HG03575 (cell line): ENCODE results near the gene PLCB1.

Experiments used
- ATAC-seq: cut with Tn5 transposase; IDR thresholded peaks from one replicate; pipeline ENCODE4 v1.9.1; 2021; ENCODE audit not compliant: unreplicated experiment, insufficient number of reproducible peaks, low FRiP score; ENCODE audit errors: extremely low read depth

Gene PLCB1

GRCh38 chr20:8670893-8671215 lies 538.8 kb downstream of the PLCB1 start:
- ATAC-seq = no peak

DNA sequence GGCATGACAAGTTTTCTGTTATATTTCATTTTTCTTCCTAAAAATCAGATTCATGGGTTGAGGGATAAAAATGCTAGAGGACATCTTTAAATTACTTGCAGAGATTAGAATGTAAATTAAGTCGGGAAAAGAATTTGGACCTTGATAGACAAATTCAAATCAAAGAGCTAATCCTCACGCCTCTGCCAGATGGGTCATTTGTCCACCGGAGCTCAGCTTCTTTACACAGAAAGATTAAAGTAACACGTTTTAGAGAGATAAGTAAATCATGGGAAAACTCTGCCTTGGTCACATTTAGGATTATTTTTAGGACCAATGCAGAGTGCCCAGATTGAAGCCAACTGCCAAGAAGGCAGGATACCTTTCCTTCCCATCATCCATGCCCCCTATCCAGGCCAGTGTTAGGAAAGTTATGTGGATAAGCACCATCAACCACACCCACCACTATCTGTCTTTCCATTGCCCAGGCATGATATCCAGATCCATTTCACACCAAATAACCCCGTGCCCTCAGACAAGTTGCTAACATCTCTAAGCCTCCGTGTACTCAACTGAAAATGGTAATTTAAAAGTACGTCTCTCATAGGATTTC lies 539.4 kb downstream of the PLCB1 start:
- no peak for ATAC-seq

GRCh38 chr20:8673116-8673515 lies 541.0 kb downstream of the PLCB1 start:
- no peak for ATAC-seq

DNA sequence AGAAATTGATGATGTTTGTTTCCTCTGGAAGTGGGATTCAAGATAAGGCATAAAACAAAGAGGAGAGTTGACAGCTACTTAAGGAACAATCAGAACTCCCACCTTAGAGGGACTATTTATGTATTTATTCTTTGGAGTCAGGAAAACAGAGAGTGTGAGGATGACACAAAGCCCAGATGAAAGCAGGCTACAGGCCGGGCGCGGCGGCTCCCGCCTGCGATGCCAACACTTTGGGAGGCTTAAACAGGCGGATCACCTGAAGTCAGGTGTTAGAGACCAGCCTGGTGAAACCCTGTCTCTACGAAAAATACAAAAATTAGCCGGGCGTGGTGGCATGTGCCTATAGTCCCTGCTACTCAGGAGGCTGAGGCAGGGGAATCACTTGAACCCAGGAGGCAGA lies 543.8 kb downstream of the PLCB1 start:
- ATAC-seq = no peak

DNA sequence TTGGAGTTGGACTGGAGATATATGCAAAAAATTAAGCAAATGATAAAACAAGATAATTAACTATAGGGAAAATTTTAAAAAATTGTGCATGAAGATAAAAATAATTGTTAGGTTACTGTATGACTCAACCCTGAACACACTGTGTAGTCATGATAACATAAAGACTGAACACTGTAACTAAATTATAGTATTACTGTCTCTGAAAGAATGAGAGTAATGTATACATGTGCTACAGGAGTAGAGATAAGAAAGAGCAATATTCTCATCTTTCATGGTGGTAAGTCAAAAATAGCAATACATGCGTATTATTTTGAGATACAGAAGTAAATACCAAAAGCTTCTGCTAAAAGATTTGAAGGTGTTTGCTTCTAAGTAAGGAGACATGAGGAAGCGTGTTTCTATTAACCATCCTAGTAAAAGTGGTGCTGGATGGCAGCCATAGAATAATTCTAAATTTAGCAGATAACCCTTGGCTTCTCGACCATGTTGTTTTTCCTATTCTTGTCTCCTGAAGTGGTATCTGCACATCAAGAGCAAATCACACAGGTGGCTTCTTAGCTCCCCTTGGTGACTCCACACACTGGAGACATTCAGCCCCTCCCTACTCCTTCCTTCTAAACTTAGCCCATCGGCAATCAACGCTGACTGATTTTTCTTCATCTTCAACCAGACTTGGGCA lies 546.2 kb downstream of the PLCB1 start:
- no peak for ATAC-seq

GRCh38 chr20:8689337-8689736 lies 557.3 kb downstream of the PLCB1 start:
- ATAC-seq = no peak

DNA sequence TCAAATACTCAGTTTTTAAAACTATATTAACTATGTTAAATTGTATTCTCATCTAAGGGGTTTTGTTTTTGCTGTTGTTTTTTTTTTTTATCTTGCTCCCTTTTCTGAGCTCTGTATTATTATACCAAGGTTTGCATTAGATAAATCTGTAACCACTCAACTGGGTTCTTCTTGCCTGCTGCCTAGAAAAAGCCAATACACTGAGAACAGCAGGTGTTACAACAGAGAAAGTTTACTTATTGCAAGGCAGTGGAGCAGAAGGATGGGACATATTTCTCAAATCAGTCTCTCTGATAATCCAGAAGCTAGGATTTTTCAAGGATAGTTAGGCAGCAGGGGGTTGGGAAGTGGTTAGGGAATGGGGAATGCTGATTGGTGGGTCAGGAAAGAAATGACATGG lies 558.0 kb downstream of the PLCB1 start:
- ATAC-seq = no peak

GRCh38 chr20:8693709-8694108 lies 561.6 kb downstream of the PLCB1 start:
- ATAC-seq = no peak

DNA sequence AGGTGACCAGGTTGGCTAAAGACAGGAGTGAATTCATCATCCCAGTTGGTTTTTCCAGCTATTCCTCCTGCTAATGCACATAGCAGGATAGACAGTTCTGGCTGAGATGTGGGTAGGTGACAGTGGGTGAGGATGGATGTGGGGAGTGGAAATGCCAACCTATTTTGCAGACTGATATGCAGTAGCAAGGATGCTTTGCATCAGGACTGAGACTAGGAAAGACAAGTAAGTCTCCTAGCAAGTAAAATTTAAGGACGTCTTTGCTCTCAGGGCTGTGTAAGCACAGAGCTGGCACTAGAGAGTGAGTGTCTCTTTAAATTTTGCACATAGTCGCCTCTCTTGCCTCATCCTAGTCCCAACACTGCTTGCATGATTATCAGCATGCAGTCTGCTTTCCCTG lies 568.7 kb downstream of the PLCB1 start:
- ATAC-seq = no peak

- ATAC-seq = no peak
Observed at GRCh38 chr20:8706961-8707700, 575.1 kb downstream of the PLCB1 start.

DNA sequence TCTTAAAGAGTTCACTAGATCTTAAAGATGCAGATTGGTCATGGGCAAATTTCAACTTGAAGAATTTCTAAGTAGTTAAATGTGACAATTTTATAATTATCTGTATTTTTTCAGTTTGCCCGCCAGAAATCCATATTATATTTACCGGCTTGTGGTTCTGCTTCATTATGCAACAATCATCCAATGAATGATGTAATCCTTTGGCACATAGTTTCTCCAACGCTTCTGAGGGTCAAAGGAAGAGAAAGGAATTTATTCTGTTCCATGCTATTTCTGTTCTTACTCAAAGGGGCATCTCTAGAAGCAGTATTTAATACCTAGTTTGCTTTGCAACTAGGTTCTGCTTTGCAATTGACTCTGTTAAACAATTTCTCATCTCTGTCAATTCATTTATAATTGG lies 577.6 kb downstream of the PLCB1 start:
- ATAC-seq = no peak

- ATAC-seq = no peak
Observed at GRCh38 chr20:8711501-8711900, 579.4 kb downstream of the PLCB1 start.

GRCh38 chr20:8714206-8714605 lies 582.1 kb downstream of the PLCB1 start:
- no peak for ATAC-seq

DNA sequence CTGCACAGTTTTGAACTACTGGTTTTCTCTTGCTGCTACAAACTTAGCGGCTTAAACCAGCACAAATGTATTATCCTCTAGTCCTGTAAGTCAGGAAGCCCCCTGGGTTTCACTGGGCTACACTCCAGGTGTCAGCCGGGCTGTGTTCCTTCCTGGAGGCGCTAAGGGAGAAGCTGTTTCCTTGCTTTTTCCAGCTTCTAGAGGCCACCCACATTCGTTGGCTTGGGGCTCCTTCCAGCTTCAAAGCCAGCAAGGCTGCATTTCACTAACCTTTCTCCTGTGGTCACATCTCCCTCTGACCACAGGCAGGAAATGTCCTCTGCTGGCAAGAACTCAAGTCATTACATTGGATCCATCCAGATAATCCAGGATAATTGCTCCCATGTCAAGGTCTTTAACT lies 586.2 kb downstream of the PLCB1 start:
- no peak for ATAC-seq

DNA sequence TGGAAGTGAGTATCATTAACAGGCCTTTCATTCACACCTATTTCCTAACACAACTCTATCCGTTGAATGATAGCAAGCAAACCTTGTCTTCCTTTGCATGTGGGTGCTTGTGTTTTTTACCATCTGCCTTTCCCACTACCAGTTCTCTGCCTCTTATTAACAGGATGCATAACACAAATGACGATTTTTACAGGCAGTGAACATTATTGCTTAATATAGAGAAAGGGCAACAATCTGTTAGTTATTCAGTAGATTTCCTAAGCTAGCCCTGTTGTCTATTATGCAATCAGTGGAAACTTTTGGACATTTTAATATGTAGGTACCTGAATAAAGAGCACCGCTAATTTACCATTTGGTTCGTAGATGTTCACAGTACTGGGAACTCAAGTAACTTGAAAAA lies 588.0 kb downstream of the PLCB1 start:
- no peak for ATAC-seq

GRCh38 chr20:8721098-8721497 lies 589.0 kb downstream of the PLCB1 start:
- ATAC-seq = no peak

GRCh38 chr20:8722277-8722928 lies 590.3 kb downstream of the PLCB1 start:
- ATAC-seq = peak; percentile 67

- ATAC-seq = no peak
Observed at GRCh38 chr20:8723296-8723695, 591.2 kb downstream of the PLCB1 start.

GRCh38 chr20:8724884-8725283 lies 592.8 kb downstream of the PLCB1 start:
- ATAC-seq = no peak

DNA sequence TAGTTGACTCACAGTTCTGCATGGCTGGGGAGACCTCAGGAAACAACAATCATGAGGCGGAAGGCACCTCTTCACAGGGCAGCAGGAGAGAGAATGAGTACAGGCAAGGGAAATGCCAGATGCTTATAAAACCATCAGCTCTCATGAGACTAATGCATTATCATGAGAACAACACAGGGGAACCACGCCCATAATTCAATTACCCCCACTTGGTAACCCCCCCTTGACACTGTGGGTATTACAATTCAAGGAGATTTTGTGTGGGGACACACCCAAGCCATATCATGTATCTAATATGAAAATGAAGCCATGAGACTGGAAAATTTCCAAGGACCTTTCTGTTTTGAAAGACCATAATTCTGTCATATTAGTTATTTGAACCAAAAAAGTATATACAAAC lies 594.4 kb downstream of the PLCB1 start:
- no peak for ATAC-seq
